CD4-positive, alpha-beta T cell (primary cell): ENCODE data around the gene MPIG6B. TPM values are rescaled to one million over a fixed set of nuclear protein-coding genes. Genes with fewer than 3 reads are reported as not detected.

Experiments
- ATAC-seq: fragments of 200-7000 bp; cut with Tn5 transposase; one replicate; pipeline ENCODE4 v1.10.0; 2022; ENCODE audit warnings: mild to moderate bottlenecking; ENCODE audit not compliant: poor library complexity
- CTCF ChIA-PET: fragments of 350-600 bp; sonication (Branson Sonifier 250); formaldehyde crosslinking; loops from one replicate; lab custom pipeline; 2021; ENCODE audit warnings: antibody characterized with exemption, inconsistent platforms; lab: Charles Lee
- POLR2A ChIA-PET: fragments of 350-600 bp; sonication (Branson Sonifier 250); formaldehyde crosslinking; loops from one replicate; lab custom pipeline; 2021; ENCODE audit warnings: antibody characterized with exemption, inconsistent platforms; lab: Charles Lee
- DNase-seq, 14 experiments: peaks; one replicate each; pipeline ENCODE4 v3.0.0-alpha.2; 2013 to 2020; ENCODE audit warnings: mixed read lengths in 2 of 14
- H3K27ac ChIP-seq, 2 donors: one replicate each; pipeline versions ENCODE4 v1.5.1 to v1.7.0; 2013; ENCODE audit warnings: low read length in 2 of 2, low read depth in 1 of 2, mild to moderate bottlenecking in 1 of 2
- H3K27me3 ChIP-seq, 2 experiments: 1 replicate in 1 of 2; 2 replicates in 1 of 2; pipeline versions ENCODE4 v1.6.1 to v1.7.0; 2013; ENCODE audit warnings: low read length in 2 of 2, control low read depth in 1 of 2, mild to moderate bottlenecking in 1 of 2, moderate library complexity in 1 of 2; ENCODE audit not compliant: insufficient read depth in 2 of 2, control insufficient read depth in 1 of 2
- H3K36me3 ChIP-seq: one replicate; pipeline ENCODE4 v1.6.1; 2013; ENCODE audit warnings: low read length, control low read depth; ENCODE audit not compliant: insufficient read depth
- H3K4me1 ChIP-seq: one replicate; pipeline ENCODE4 v1.6.1; 2013; ENCODE audit warnings: low read length, control low read depth; ENCODE audit not compliant: insufficient read depth
- H3K4me3 ChIP-seq: one replicate; pipeline ENCODE4 v1.5.1; 2013; ENCODE audit warnings: mild to moderate bottlenecking, low read length, moderate library complexity
- H3K9me3 ChIP-seq, 2 experiments: 1 replicate in 1 of 2; 2 replicates in 1 of 2; pipeline versions ENCODE4 v1.6.1 to v1.7.0; 2013; ENCODE audit warnings: low read length in 2 of 2, mild to moderate bottlenecking in 2 of 2, control low read depth in 1 of 2, moderate library complexity in 1 of 2; ENCODE audit not compliant: control insufficient read depth in 1 of 2, insufficient read depth in 1 of 2
- H3K27ac Mint-ChIP-seq: one replicate; pipeline ENCODE4 v1.8.0; 2020; ENCODE audit warnings: mixed read lengths
- H3K27me3 Mint-ChIP-seq: one replicate; pipeline ENCODE4 v1.8.0; 2021; ENCODE audit warnings: mixed read lengths
- H3K36me3 Mint-ChIP-seq: one replicate; pipeline ENCODE4 v1.8.0; 2021; ENCODE audit warnings: low read depth, mixed read lengths
- H3K4me1 Mint-ChIP-seq: one replicate; pipeline ENCODE4 v1.8.0; 2021; ENCODE audit warnings: low read depth, mixed read lengths
- H3K4me3 Mint-ChIP-seq: one replicate; pipeline ENCODE4 v1.8.0; 2020; ENCODE audit warnings: mild to moderate bottlenecking, mixed read lengths
- H3K9me3 Mint-ChIP-seq: one replicate; pipeline ENCODE4 v1.8.0; 2020; ENCODE audit warnings: mixed read lengths
- intact Hi-C, 2 experiments: fragments of 100-400 bp; cut with DNase I in 1 of 2; cut with micrococcal nuclease in 1 of 2; formaldehyde crosslinking; loops; one replicate each; pipeline versions ENCODE4 v1.15.1 to v1.9.0; 2023 to 2025; cut with DNase I, micrococcal nuclease
- microRNA-seq: library from miRNA; unstranded; fragments of <30 nt; microRNA quantifications from one replicate; pipeline ENCODE4 v1.2.0, GENCODE V29; 2021; ENCODE audit warnings: borderline microRNAs expressed, borderline replicate concordance
- total RNA-seq, 174 experiments: library from RNA in 2 of 174; stranded (reverse) in 2 of 174; gene quantifications; one replicate each; pipeline ENCODE4 v1.2.3 and lab custom pipeline; 2021 to 2026
- TF ChIP-seq, protein P1 (sequence below): fragments of 200-600 bp; IDR thresholded peaks from one replicate; pipeline ENCODE4 v1.8.0; 2022; ENCODE audit warnings: antibody characterized with exemption, mild to moderate bottlenecking

Gene MPIG6B
- total RNA-seq, 2 experiments from 2014 or later: 0.11 to 0.17 TPM

DNA sequence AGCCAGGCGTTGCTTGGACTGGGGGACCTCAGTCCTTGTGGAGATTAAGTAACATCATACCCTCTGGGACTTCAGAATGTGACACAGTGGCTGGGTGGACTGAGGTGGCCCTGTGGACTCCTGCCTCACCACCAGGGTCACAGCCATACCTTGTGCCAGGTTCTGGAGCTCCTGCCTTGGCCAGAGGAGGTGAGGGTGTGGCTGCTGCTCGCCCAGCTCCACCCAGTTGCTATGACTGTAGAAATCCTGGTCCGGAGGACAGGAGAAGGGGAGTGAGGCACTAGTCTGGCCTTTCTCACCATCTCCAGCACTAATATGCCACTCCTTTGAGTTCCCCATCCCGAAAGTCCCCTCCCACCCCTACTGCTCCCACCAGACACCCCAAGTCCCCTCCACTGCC, 52.0 kb downstream of the MPIG6B start:
- no peak for ATAC-seq
- Mint-ChIP-seq H3K27me3 (no peaks in the 10 kb centered on the region), H3K36me3 (peaks cover 10% of the 10 kb centered on the region), H3K9me3 (no peaks in the 10 kb centered on the region), H3K4me3 (no peak overlapping the region), H3K4me1 (peaks cover 40% of the 10 kb centered on the region), H3K27ac (no peak overlapping the region)
- Histone ChIP-seq H3K27ac (no peak overlapping the region), H3K4me3 (no peak overlapping the region), H3K36me3 (peaks cover 16% of the 10 kb centered on the region), H3K27me3 (no peaks in the 10 kb centered on the region), H3K9me3 (no peaks in the 10 kb centered on the region), H3K4me1 (peaks cover 69% of the 10 kb centered on the region)
- CTCF ChIA-PET: interaction anchor here (0.7 kb wide), 1 partner anchor 54 kb away, joined by 5 read pairs; no protein-coding TSS in a partner anchor
- no peak for DNase-seq
- TF ChIP-seq, protein P1, sequence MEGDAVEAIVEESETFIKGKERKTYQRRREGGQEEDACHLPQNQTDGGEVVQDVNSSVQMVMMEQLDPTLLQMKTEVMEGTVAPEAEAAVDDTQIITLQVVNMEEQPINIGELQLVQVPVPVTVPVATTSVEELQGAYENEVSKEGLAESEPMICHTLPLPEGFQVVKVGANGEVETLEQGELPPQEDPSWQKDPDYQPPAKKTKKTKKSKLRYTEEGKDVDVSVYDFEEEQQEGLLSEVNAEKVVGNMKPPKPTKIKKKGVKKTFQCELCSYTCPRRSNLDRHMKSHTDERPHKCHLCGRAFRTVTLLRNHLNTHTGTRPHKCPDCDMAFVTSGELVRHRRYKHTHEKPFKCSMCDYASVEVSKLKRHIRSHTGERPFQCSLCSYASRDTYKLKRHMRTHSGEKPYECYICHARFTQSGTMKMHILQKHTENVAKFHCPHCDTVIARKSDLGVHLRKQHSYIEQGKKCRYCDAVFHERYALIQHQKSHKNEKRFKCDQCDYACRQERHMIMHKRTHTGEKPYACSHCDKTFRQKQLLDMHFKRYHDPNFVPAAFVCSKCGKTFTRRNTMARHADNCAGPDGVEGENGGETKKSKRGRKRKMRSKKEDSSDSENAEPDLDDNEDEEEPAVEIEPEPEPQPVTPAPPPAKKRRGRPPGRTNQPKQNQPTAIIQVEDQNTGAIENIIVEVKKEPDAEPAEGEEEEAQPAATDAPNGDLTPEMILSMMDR: no peak
- POLR2A ChIA-PET: interaction anchor here (1.1 kb wide), 1 partner anchor 10 kb away, joined by 3 read pairs; no protein-coding TSS in a partner anchor
- intact Hi-C loops: no loop called here

DNA sequence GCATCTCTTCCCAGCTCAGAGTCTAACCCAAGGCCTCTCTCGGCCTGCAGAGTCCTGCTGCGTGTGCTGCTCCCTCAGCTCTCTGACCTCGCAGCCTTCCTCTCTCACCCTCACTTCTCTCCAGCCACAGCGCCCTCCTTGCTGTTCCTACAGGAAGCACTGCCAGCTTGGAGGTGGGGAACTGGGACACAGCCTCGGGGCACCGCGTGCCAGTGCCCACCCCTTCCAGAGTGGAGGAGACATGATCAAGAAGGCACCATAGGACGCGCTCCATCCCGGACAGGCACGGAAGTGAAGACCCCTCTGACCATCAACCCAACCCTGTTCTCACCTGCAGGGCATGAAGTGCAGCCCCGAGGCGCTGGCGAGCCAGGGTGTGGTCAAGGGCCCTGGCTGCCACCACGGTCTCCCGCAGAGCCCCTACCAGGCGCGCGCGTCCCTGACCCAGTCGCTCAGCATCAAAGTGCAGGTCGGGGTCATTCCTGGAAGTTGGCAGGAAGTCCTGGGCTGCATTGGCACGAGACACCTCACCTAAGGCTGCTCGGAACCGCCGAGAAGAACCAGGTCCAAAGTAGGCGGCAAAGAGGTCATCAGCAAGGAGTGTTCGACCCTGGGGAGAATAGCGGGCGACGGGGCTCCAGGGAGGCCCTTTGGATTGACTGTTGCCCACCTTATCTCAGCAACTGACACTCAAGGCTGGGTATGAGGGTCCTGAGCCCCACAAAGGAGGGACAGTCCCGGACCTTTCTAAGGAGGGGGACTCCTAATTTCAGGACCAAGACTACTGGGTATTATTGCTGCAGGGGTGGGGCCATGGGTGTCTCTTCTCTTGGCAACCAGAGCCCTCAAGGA, 52.7 kb downstream of the MPIG6B start:
- Histone ChIP-seq H3K4me3 (no peak overlapping the region), H3K4me1 (peaks cover 66% of the 10 kb centered on the region), H3K27ac (no peak overlapping the region), H3K27me3 (no peaks in the 10 kb centered on the region), H3K36me3 (peaks cover 22% of the 10 kb centered on the region), H3K9me3 (no peaks in the 10 kb centered on the region)
- intact Hi-C loops: no loop called here
- no peaks in the 10 kb centered on the region for H3K27me3 Mint-ChIP-seq
- peaks cover 40% of the 10 kb centered on the region for H3K4me1 Mint-ChIP-seq
- TF ChIP-seq, protein P1: no peak
- H3K36me3 Mint-ChIP-seq: peaks cover 16% of the 10 kb centered on the region
- H3K27ac Mint-ChIP-seq: no peak overlapping the region
- CTCF ChIA-PET: interaction anchor here (0.7 to 2.5 kb wide), 2 partner anchors 20 to 54 kb away, joined by 5 to 6 read pairs; no protein-coding TSS in a partner anchor
- DNase-seq (no peak), ATAC-seq (no peak)
- H3K9me3 Mint-ChIP-seq: no peaks in the 10 kb centered on the region
- H3K4me3 Mint-ChIP-seq: no peak overlapping the region
- POLR2A ChIA-PET: interaction anchor here (1.1 kb wide), 1 partner anchor 10 kb away, joined by 3 read pairs; no protein-coding TSS in a partner anchor

Small RNA genes within 50 kb of the gene (microRNA-seq; reads per million reads assigned to microRNA genes)
- not detected for gene MIR4646

Other genes starting within 250 kb of the MPIG6B start
- 10 to 100 TPM; 14.3 to 14.7 TPM for gene MICB, start 225.2 kb upstream of the MPIG6B start, total RNA-seq
- gene MCCD1, start 194.4 kb upstream of the MPIG6B start, total RNA-seq: not detected
- gene DDX39B, start 181.4 kb upstream of the MPIG6B start, total RNA-seq: 100 to 1,000 TPM; 483 to 498 TPM
- gene ATP6V1G2, start 176.8 kb upstream of the MPIG6B start, total RNA-seq: 1 to 10 TPM; 2.6 to 3.3 TPM
- 1 to 10 TPM; 7.6 to 9.3 TPM for gene NFKBIL1, start 175.8 kb upstream of the MPIG6B start, total RNA-seq
- 10 to 100 TPM; 15.4 to 16.7 TPM for gene LTA, start 151.1 kb upstream of the MPIG6B start, total RNA-seq
- 10 to 100 TPM; 33.1 to 34.2 TPM for gene TNF, start 147.8 kb upstream of the MPIG6B start, total RNA-seq
- gene LTB, start 140.9 kb upstream of the MPIG6B start, total RNA-seq: 100 to 1,000 TPM; 239 to 244 TPM
- 10 to 100 TPM in 1 of 2 experiments, 1 to 10 TPM in 1; 8.9 to 10.3 TPM for gene LST1, start 137.1 kb upstream of the MPIG6B start, total RNA-seq
- 1 to 10 TPM; 2.3 to 2.6 TPM for gene NCR3, start 130.4 kb upstream of the MPIG6B start, total RNA-seq
- 10 to 100 TPM; 31.8 to 35.5 TPM for gene AIF1, start 108.1 kb upstream of the MPIG6B start, total RNA-seq
- 100 to 1,000 TPM; 206 to 215 TPM for gene PRRC2A, start 102.7 kb upstream of the MPIG6B start, total RNA-seq
- 100 to 1,000 TPM; 211 TPM for gene BAG6, start 70.7 kb upstream of the MPIG6B start, total RNA-seq
- gene APOM, start 67.5 kb upstream of the MPIG6B start, total RNA-seq: 1 to 10 TPM; 4.2 to 4.6 TPM
- gene C6orf47, start 62.6 kb upstream of the MPIG6B start, total RNA-seq: 10 to 100 TPM in 1 of 2 experiments, 1 to 10 TPM in 1; 9.6 to 10.5 TPM
- gene GPANK1, start 58.4 kb upstream of the MPIG6B start, total RNA-seq: 10 to 100 TPM in 1 of 2 experiments, 1 to 10 TPM in 1; 9.8 to 11.0 TPM
- 10 to 100 TPM; 88.0 to 92.6 TPM for gene CSNK2B, start 57.3 kb upstream of the MPIG6B start, total RNA-seq
- gene LY6G5B, start 53.4 kb upstream of the MPIG6B start, total RNA-seq: 10 to 100 TPM; 27.0 to 28.0 TPM
- gene LY6G5C, start 42.3 kb upstream of the MPIG6B start, total RNA-seq: under 1 TPM; 0.49 to 0.67 TPM
- gene ABHD16A, start 20.0 kb upstream of the MPIG6B start, total RNA-seq: 10 to 100 TPM; 52.3 to 59.3 TPM
- not detected for gene LY6G6F, start 16.5 kb upstream of the MPIG6B start, total RNA-seq
- not detected for gene LY6G6D, start 8.0 kb upstream of the MPIG6B start, total RNA-seq
- not detected for gene LY6G6C, start 1.6 kb upstream of the MPIG6B start, total RNA-seq
- 1 to 10 TPM; 3.0 to 3.3 TPM for gene DDAH2, start 5.9 kb downstream of the MPIG6B start, total RNA-seq
- 10 to 100 TPM; 61.2 to 61.5 TPM for gene CLIC1, start 13.2 kb downstream of the MPIG6B start, total RNA-seq
- 10 to 100 TPM; 13.6 to 13.7 TPM for gene MSH5, start 16.6 kb downstream of the MPIG6B start, total RNA-seq
- gene SAPCD1, start 39.3 kb downstream of the MPIG6B start, total RNA-seq: 1 to 10 TPM; 2.7 to 2.8 TPM
- 1 to 10 TPM; 1.7 TPM for gene VWA7, start 54.0 kb downstream of the MPIG6B start, total RNA-seq
- gene VARS1, start 72.4 kb downstream of the MPIG6B start, total RNA-seq: 10 to 100 TPM; 43.9 to 44.2 TPM
- gene LSM2, start 83.6 kb downstream of the MPIG6B start, total RNA-seq: 10 to 100 TPM; 12.6 to 13.7 TPM
- gene HSPA1L, start 91.9 kb downstream of the MPIG6B start, total RNA-seq: 1 to 10 TPM; 1.7 to 1.8 TPM
- 1 to 10 TPM; 8.1 to 9.8 TPM for gene HSPA1A, start 92.2 kb downstream of the MPIG6B start, total RNA-seq
- 1 to 10 TPM; 8.3 to 9.8 TPM for gene HSPA1B, start 104.4 kb downstream of the MPIG6B start, total RNA-seq
- gene NEU1, start 139.4 kb downstream of the MPIG6B start, total RNA-seq: 10 to 100 TPM; 19.7 to 21.1 TPM
- under 1 TPM in 1 of 2 experiments, not detected in 1; 0.20 TPM for gene SLC44A4, start 155.6 kb downstream of the MPIG6B start, total RNA-seq
- gene EHMT2, start 174.3 kb downstream of the MPIG6B start, total RNA-seq: 10 to 100 TPM; 36.3 to 36.6 TPM
- under 1 TPM; 0.28 to 0.33 TPM for gene ZBTB12, start 178.7 kb downstream of the MPIG6B start, total RNA-seq
- 1 to 10 TPM; 1.4 to 2.3 TPM for gene C2, start 204.3 kb downstream of the MPIG6B start, total RNA-seq
- 1 to 10 TPM; 1.5 to 2.2 TPM for gene CFB, start 222.7 kb downstream of the MPIG6B start, total RNA-seq
- gene NELFE, start 235.6 kb downstream of the MPIG6B start, total RNA-seq: 10 to 100 TPM; 53.8 to 58.2 TPM
- gene SKIC2, start 235.8 kb downstream of the MPIG6B start, total RNA-seq: 100 to 1,000 TPM; 133 to 141 TPM
- 10 to 100 TPM; 30.0 to 31.1 TPM for gene DXO, start 248.8 kb downstream of the MPIG6B start, total RNA-seq